Lung (tissue), 12 donors: Measurements from ENCODE around the gene DCAF7. TPM values are rescaled to one million over a fixed set of nuclear protein-coding genes. Genes with fewer than 3 reads are reported as not detected.
A peak's percentile ranks its signal among the peaks of the same experiment; 100 is the strongest.

Source experiments
- ATAC-seq: fragments of 200-7000 bp; cut with Tn5 transposase; one replicate; pipeline ENCODE4 v1.9.1; 2020; ENCODE audit warnings: moderate number of reproducible peaks; ENCODE audit not compliant: insufficient read depth, low FRiP score
- DNase-seq, 3 donors: peaks; one replicate each; pipeline ENCODE4 v3.0.0-alpha.2; 2013 to 2017
- H3K27ac ChIP-seq, 2 donors: one replicate each; pipeline ENCODE4 v1.5.1; 2013; ENCODE audit warnings: mild to moderate bottlenecking in 2 of 2, moderate library complexity in 2 of 2, control low read depth in 1 of 2, inconsistent platforms in 1 of 2, low read depth in 1 of 2, low read length in 1 of 2
- H3K27me3 ChIP-seq, 3 donors: one replicate each; pipeline ENCODE4 v1.5.1; 2013; ENCODE audit warnings: low read length in 2 of 3; ENCODE audit not compliant: control insufficient read depth in 3 of 3, insufficient read depth in 3 of 3
- H3K36me3 ChIP-seq, 4 donors: one replicate each; pipeline ENCODE4 v1.5.1; 2013; ENCODE audit warnings: low read length in 4 of 4, mild to moderate bottlenecking in 1 of 4, moderate library complexity in 1 of 4; ENCODE audit not compliant: control insufficient read depth in 4 of 4, insufficient read depth in 4 of 4
- H3K4me1 ChIP-seq, 5 donors: one replicate each; pipeline ENCODE4 v1.5.1; 2013; ENCODE audit warnings: low read length in 5 of 5, mild to moderate bottlenecking in 2 of 5, moderate library complexity in 1 of 5; ENCODE audit not compliant: control insufficient read depth in 5 of 5, insufficient read depth in 5 of 5
- H3K4me3 ChIP-seq: one replicate; pipeline ENCODE4 v1.5.1; 2013; ENCODE audit warnings: mild to moderate bottlenecking, control low read depth, moderate library complexity
- H3K9ac ChIP-seq, 2 donors: one replicate each; pipeline ENCODE4 v1.5.1; 2013; ENCODE audit warnings: low read length in 2 of 2, control low read depth in 1 of 2; ENCODE audit not compliant: insufficient read depth in 1 of 2
- H3K9me3 ChIP-seq, 4 donors: one replicate each; pipeline ENCODE4 v1.5.1; 2013; ENCODE audit warnings: low read length in 3 of 4, mild to moderate bottlenecking in 1 of 4, moderate library complexity in 1 of 4; ENCODE audit not compliant: control insufficient read depth in 4 of 4, insufficient read depth in 3 of 4
- WGBS, 2 donors: extraction: QIAGEN DNeasy Blood & Tissue Kit; methylation state at CpG; one replicate each; pipeline ENCODE4 v1.1.7; 2013; 5-methylcytosine and 5-hydroxymethylcytosine counted together
- polyA plus RNA-seq, 2 donors: library from polyadenylated mRNA; stranded (reverse); fragments of 200-250 nt; gene quantifications; one replicate each; pipeline ENCODE4 v1.2.1, GENCODE V29; 2013
- total RNA-seq, 2 donors: library from RNA; depleted of rRNA in 1 of 2; stranded (reverse); fragments of >200 nt in 1 of 2; gene quantifications; one replicate each; pipeline ENCODE4 v1.2.1, GENCODE V29; 2014 to 2021
- TF ChIP-seq, protein P1 (sequence below): IDR thresholded peaks from 2 replicates; pipeline ENCODE4 v1.5.1; 2012; ENCODE audit warnings: mild to moderate bottlenecking; ENCODE audit errors: control extremely low read depth, extremely low read depth
- donor health status: control.
- donor health status: control.
- donor health status: Bipolar disorder and iron deficiency.
- donor health status: healthy.
- donor health status: DM: yes; HTN: yes; CAD: no.

Gene DCAF7
- total and polyA plus RNA-seq, 4 donors: 21.7 to 76.6 (median 44.1) TPM

GRCh38 chr17:63601439-63602371 lies 51.4 kb downstream of the DCAF7 start:
- TF ChIP-seq, protein P1, sequence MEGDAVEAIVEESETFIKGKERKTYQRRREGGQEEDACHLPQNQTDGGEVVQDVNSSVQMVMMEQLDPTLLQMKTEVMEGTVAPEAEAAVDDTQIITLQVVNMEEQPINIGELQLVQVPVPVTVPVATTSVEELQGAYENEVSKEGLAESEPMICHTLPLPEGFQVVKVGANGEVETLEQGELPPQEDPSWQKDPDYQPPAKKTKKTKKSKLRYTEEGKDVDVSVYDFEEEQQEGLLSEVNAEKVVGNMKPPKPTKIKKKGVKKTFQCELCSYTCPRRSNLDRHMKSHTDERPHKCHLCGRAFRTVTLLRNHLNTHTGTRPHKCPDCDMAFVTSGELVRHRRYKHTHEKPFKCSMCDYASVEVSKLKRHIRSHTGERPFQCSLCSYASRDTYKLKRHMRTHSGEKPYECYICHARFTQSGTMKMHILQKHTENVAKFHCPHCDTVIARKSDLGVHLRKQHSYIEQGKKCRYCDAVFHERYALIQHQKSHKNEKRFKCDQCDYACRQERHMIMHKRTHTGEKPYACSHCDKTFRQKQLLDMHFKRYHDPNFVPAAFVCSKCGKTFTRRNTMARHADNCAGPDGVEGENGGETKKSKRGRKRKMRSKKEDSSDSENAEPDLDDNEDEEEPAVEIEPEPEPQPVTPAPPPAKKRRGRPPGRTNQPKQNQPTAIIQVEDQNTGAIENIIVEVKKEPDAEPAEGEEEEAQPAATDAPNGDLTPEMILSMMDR: no peak
- no peak for DNase-seq
- Histone ChIP-seq H3K4me3 (peak overlapping the region; percentile 89), H3K9ac (peak overlapping the region; percentile 42 to 72), H3K36me3 (peaks cover 11 to 20% (median 15%) of the 10 kb centered on the region in 4 donors), H3K27me3 (no peaks in the 10 kb centered on the region), H3K9me3 (no peaks in the 10 kb centered on the region), H3K4me1 (peaks cover 2 to 13% (median 6%) of the 10 kb centered on the region in 5 donors), H3K27ac (peak overlapping the region; percentile 87 to 94)
- WGBS, 2 donors: 50 to 62% methylated on average over 9 of the region's 9 CpGs
- ATAC-seq: no peak

DNA sequence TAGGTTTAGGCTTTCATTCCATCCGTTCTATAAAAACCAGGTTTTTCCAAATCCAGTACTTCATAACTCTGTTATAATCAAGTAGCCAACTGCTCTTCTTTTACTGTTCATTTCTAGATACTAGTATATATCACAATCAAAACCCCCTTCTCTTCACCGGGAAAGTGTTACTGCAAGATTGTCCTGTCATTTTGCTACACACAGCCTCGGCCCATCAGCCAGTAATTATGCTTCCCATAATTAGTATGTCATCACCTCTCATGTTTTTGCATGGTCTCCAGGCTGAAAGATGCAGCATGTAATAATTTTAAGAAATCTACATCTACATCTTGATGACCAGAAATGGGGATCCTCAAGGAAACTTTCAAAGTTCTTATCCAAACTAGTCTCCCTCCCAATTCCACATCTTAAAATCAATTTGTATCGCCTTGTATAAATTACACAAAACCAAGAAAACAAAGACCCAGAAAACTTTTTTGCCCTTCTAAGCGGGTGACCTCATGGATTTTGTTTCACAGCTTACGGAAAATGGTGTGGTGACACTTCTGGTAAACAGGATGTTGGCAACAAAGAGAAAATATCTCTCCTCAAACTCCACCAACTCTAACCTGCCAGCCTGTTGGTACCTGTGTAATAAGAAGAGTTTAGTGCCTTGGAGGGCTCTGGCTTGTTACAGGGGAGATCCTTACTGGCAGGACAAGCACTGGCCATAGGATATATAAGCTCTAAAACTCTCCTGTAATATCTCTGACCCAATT lies 59.7 kb downstream of the DCAF7 start:
- H3K36me3 ChIP-seq: peaks cover 16 to 35% (median 23%) of the 10 kb centered on the region in 4 donors
- H3K9ac ChIP-seq: no peak overlapping the region
- TF ChIP-seq, protein P1: no peak
- WGBS, 2 donors: 58 to 85% methylated on average over 6 of the region's 6 CpGs
- no peak overlapping the region for H3K27ac ChIP-seq
- no peak for ATAC-seq
- H3K9me3 ChIP-seq: no peaks in the 10 kb centered on the region
- no peak for DNase-seq
- H3K4me1 ChIP-seq: no peaks in the 10 kb centered on the region
- no peak overlapping the region for H3K4me3 ChIP-seq
- H3K27me3 ChIP-seq: no peaks in the 10 kb centered on the region

DNA sequence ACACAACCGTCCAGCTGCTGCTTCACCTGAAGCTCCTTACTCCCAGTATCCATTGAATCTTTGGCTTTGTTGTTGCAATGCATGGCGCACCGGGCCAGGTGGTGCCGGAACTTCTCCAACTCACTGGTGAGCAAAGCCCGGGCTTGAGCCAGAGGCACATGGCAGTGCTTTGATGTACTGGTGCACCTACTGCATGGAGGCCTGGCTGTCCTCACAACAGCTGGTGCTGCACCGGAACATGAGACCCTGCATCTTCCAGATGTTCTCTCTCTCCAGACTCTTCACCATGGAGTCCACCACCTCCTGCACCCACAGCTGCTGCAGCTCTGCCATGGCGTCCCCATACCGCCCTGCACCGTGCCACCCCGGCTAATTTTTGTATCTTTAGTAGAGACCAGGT lies 60.6 kb downstream of the DCAF7 start:
- Histone ChIP-seq H3K36me3 (peaks cover 14 to 27% (median 16%) of the 10 kb centered on the region in 4 donors), H3K27ac (no peak overlapping the region)

More for the DNA sequence above, 60.6 kb downstream of the DCAF7 start:
- DNase-seq (no peak), ATAC-seq (no peak)
- H3K9me3 ChIP-seq: no peaks in the 10 kb centered on the region
- no peak overlapping the region for H3K4me3 ChIP-seq
- 95 to 97% methylated on average over 10 of the region's 10 CpGs for WGBS, 2 donors
- H3K9ac ChIP-seq: no peak overlapping the region
- TF ChIP-seq, protein P1: no peak
- H3K4me1 ChIP-seq: no peaks in the 10 kb centered on the region
- no peaks in the 10 kb centered on the region for H3K27me3 ChIP-seq
